ENCODE results near the gene GLS. TPM values are rescaled to one million over a fixed set of nuclear protein-coding genes. Genes with fewer than 3 reads are reported as not detected.

GLS gene
- total and polyA plus RNA-seq, 2 of the 13 experiments (the other 11 are each of a cell fraction or from before 2014, with no cell fraction given): 78.6 to 183 TPM

DNA sequence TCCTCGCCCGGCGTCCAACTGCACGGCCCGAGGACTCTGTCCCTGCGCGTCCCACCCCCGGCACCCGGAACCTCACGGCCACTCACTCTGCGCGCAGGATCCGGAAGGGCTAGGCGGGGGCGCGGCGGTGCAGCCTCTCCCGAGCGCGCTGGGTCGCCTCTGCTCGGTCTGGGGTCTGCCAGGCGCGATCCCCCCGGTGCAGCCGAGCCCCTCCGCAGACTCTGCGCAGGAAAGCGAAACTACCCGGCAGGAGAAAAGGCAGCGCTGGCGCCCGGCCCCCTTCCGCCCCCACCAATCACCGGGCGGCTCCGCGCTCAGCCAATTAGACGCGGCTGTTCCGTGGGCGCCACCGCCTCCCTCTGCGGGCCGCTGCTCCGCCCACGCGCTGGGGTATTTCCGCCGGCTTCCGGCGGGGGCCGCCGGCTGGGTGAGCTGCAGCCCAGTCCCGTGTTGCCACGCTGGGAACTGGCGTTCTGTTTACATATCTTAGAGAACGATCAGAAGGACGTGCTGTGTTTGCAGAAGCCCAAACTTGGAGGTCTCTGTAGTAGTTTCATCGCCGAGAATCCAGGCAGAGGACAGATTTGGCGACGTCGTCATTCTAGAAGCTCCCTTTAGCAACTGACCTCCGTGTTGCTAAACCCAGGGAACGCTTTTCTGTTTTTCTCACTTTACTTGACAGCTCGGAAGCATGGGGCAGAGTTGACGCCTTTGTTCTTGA lies 133.5 kb downstream of the GLS start, which contains the start of gene STAT1 (continued):
- no peak; the same call in 1 of the 2 replicates for TF ChIP-seq ZBTB39 (CRISPR knock-in tag; IDR thresholded peaks at IDR 0.05)
- TF ChIP-seq, protein P1, sequence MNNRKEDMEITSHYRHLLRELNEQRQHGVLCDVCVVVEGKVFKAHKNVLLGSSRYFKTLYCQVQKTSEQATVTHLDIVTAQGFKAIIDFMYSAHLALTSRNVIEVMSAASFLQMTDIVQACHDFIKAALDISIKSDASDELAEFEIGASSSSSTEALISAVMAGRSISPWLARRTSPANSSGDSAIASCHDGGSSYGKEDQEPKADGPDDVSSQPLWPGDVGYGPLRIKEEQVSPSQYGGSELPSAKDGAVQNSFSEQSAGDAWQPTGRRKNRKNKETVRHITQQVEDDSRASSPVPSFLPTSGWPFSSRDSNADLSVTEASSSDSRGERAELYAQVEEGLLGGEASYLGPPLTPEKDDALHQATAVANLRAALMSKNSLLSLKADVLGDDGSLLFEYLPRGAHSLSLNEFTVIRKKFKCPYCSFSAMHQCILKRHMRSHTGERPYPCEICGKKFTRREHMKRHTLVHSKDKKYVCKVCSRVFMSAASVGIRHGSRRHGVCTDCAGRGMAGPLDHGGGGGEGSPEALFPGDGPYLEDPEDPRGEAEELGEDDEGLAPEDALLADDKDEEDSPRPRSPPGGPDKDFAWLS (CRISPR knock-in tag; IDR thresholded peaks at IDR 0.05; ENCODE audit: borderline replicate concordance): peak; percentile 97
- no peak for TF ChIP-seq PHB2 (IDR thresholded peaks at IDR 0.05; ENCODE audit: partially characterized antibody)
- no peak for TF ChIP-seq ZBTB1 (CRISPR knock-in tag; IDR thresholded peaks at IDR 0.05; ENCODE audit: borderline replicate concordance)
- no peak for TF ChIP-seq ATF7 (IDR thresholded peaks at IDR 0.05)
- peak; percentile 57; the same call in 1 of the 2 replicates for TF ChIP-seq ATF7 (CRISPR knock-in tag; IDR thresholded peaks at IDR 0.05)
- peak; percentile 95; the same call in 1 of the 2 replicates for TF ChIP-seq ZNF737 (CRISPR knock-in tag; IDR thresholded peaks at IDR 0.05; ENCODE audit: borderline replicate concordance)
- 0 out of 2 replicates have a peak, but pooled peaks have one; percentile 20 for TF ChIP-seq TERF1 (CRISPR knock-in tag; IDR thresholded peaks at IDR 0.05)
- TF ChIP-seq SCMH1 (CRISPR knock-in tag; IDR thresholded peaks at IDR 0.05; ENCODE audit: borderline replicate concordance): no peak
- peak; percentile 92; the same call in 1 of the 2 replicates for TF ChIP-seq ZFP41 (CRISPR knock-in tag; IDR thresholded peaks at IDR 0.05; ENCODE audit: borderline replicate concordance)
- TF ChIP-seq RBAK (CRISPR knock-in tag; IDR thresholded peaks at IDR 0.05): no peak
- TF ChIP-seq CHD2 (IDR thresholded peaks at IDR 0.05; ENCODE audit: low read depth, low read length): no peak
- TF ChIP-seq SMC3 (IDR thresholded peaks at IDR 0.05; ENCODE audit: low read length): no peak
- TF ChIP-seq HMG20A (CRISPR knock-in tag; IDR thresholded peaks at IDR 0.05; ENCODE audit: borderline replicate concordance): peak; percentile 78; the same call in 1 of the 2 replicates
- TF ChIP-seq ZNF260 (CRISPR knock-in tag; IDR thresholded peaks at IDR 0.05; ENCODE audit: borderline replicate concordance, low read depth): no peak
- no peak for TF ChIP-seq SOX6 (IDR thresholded peaks at IDR 0.05)
- peak; percentile 90 for TF ChIP-seq SOX6 (CRISPR knock-in tag; IDR thresholded peaks at IDR 0.05)
- TF ChIP-seq SMARCC2 (IDR thresholded peaks at IDR 0.05): no peak
- TF ChIP-seq STAT5B (CRISPR knock-in tag; IDR thresholded peaks at IDR 0.05): no peak
- TF ChIP-seq SRY (CRISPR knock-in tag; IDR thresholded peaks at IDR 0.05): peak; percentile 71; the same call in 1 of the 2 replicates
- TF ChIP-seq CBX1 (IDR thresholded peaks at IDR 0.05; ENCODE audit: low read depth): peak; percentile 96
- TF ChIP-seq, protein P2, sequence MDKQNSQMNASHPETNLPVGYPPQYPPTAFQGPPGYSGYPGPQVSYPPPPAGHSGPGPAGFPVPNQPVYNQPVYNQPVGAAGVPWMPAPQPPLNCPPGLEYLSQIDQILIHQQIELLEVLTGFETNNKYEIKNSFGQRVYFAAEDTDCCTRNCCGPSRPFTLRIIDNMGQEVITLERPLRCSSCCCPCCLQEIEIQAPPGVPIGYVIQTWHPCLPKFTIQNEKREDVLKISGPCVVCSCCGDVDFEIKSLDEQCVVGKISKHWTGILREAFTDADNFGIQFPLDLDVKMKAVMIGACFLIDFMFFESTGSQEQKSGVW (CRISPR knock-in tag; IDR thresholded peaks at IDR 0.05; ENCODE audit: borderline replicate concordance): 0 out of 2 replicates have a peak, but pooled peaks have one; percentile 38
- TF ChIP-seq CBX5 (CRISPR knock-in tag; IDR thresholded peaks at IDR 0.05; ENCODE audit: borderline replicate concordance): peak; percentile 35; the same call in 1 of the 2 replicates
- TF ChIP-seq ZNF256 (CRISPR knock-in tag; conservative IDR thresholded peaks at IDR 0.05): peak; percentile 66; the same call in 1 of the 2 replicates
- peak; percentile 96 for TF ChIP-seq ZMAT3 (CRISPR knock-in tag; conservative IDR thresholded peaks at IDR 0.05)

Data from HepG2 (cell line).